ENCODE measurements around the gene FHOD3.

GRCh38 chr18:36561046-36561445, 263.5 kb downstream of the FHOD3 start:
- TF ChIP-seq CTCF (IDR thresholded peaks at IDR 0.05): no peak
- no peak for TF ChIP-seq EZH2 (IDR thresholded peaks at IDR 0.05; ENCODE audit: borderline replicate concordance, insufficient read depth, low read depth, low read length, poor library complexity, severe bottlenecking)

All from B cell (primary cell).